ENCODE measurements around the gene ZNF621. TPM values are rescaled to one million over a fixed set of nuclear protein-coding genes. Genes with fewer than 3 reads are reported as not detected.

ZNF621 gene
- total RNA-seq, 1 donor from 2014 or later = 8.2 TPM

DNA sequence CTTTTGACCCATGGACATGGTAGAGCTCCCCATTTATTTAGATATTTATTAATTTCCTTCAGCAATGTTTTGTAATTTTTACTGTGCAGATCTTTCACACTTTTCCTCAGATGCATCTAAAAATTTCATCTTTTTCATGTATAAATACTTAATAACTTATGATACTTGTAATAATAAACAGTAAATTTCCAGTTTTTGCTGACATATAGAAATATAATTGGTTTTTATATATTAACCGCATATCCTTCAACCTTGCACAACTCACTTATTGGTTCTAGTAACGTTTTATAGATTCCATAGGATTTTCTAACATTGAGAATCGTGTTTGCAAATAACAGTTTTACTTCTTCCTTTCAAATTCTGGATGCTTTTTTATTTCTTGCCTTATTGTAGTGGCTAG lies 3.5 kb upstream of the ZNF621 start:
- TF ChIP-seq, protein P1, sequence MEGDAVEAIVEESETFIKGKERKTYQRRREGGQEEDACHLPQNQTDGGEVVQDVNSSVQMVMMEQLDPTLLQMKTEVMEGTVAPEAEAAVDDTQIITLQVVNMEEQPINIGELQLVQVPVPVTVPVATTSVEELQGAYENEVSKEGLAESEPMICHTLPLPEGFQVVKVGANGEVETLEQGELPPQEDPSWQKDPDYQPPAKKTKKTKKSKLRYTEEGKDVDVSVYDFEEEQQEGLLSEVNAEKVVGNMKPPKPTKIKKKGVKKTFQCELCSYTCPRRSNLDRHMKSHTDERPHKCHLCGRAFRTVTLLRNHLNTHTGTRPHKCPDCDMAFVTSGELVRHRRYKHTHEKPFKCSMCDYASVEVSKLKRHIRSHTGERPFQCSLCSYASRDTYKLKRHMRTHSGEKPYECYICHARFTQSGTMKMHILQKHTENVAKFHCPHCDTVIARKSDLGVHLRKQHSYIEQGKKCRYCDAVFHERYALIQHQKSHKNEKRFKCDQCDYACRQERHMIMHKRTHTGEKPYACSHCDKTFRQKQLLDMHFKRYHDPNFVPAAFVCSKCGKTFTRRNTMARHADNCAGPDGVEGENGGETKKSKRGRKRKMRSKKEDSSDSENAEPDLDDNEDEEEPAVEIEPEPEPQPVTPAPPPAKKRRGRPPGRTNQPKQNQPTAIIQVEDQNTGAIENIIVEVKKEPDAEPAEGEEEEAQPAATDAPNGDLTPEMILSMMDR (IDR thresholded peaks at IDR 0.05) = no peak
- intact Hi-C loops (cut with DNase I) = no loop called here

DNA sequence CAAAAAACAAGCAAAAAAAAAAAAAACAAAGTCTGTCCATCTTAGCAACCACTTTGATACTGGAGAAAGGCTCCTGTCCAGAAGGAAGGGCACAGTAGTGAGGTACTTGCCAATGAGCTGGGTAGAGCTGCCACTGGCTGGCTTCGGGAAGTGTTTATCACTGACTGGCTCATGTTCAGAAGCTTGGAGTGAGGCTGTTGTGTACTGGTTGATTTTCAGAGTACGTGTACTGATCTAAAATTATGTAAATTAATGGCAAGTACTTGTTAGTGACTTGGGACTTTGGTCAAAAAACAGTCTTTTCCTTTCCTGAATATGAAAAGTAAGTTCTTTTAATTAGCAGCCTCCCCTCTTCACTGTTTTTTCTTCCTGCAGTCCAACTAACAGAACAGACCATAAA lies 979 bp upstream of the ZNF621 start:
- intact Hi-C loops (cut with DNase I) = loop anchor here (1.0 to 2.0 kb wide), 4 partner anchors 17 to 71 kb away; partner anchors contain the start of genes RPL14, ZNF619 and ZNF620
- Histone ChIP-seq H3K27ac (peak overlapping the region in 1 of 2 donors; percentile 91), H3K27me3 (no peaks in the 10 kb centered on the region), H3K36me3 (peaks cover 4 to 29% of the 10 kb centered on the region in 2 donors), H3K4me3 (no peak overlapping the region), H3K4me1 (peaks cover 0 to 7% of the 10 kb centered on the region in 2 donors), H3K9me3 (no peaks in the 10 kb centered on the region)
- DNase-seq (ENCODE audit: low spot score in 2 of 2) = no peak
- TF ChIP-seq, protein P1 (IDR thresholded peaks at IDR 0.05) = no peak

More for the DNA sequence above, 3.5 kb upstream of the ZNF621 start:
- Histone ChIP-seq H3K9me3 (no peaks in the 10 kb centered on the region), H3K36me3 (peaks cover 7 to 9% of the 10 kb centered on the region in 2 donors), H3K4me3 (no peak overlapping the region), H3K4me1 (peaks cover 0 to 7% of the 10 kb centered on the region in 2 donors), H3K27ac (no peak overlapping the region), H3K27me3 (no peaks in the 10 kb centered on the region)
- DNase-seq (ENCODE audit: low spot score in 2 of 2) = no peak

DNA sequence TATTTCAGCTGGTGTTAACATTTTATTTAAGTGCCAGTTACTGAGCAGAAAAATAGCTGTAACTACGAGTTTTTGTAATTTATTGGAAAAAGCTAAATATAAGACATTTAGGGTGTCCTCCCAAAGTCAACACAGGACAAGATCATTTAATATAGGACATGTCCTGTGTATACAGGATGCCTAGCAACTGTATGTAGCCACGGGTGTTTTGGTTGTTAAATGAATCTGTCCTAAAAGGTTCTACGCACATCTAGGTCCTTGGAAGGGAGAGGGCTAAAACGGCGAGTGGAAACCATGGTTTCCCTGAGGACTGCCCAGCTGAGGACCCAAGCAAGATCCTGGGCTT lies 565 bp upstream of the ZNF621 start:
- intact Hi-C loops (cut with DNase I) = loop anchor here (1.0 to 2.0 kb wide), 4 partner anchors 18 to 71 kb away; partner anchors contain the start of genes RPL14, ZNF619 and ZNF620
- H3K36me3 ChIP-seq = peaks cover 8 to 33% of the 10 kb centered on the region in 2 donors

DNA sequence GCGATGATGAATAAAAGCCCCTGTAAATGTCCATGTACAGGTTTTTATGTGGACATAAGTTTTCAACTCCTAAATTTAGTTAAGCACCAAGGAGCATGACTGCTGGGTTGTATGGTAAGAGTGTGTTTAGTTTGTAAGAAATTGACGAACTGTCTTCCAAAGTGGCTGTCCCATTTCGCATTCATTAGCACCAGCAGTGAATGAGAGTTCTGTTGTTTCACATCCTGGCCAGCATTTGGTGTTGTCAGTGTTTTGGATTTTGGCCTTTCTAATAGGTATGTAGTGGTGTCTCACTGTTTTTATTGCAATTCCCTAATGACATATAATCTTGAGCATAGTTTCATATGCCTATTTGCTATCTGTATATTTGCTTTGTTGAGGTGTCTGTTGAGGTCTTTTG lies 3.7 kb downstream of the ZNF621 start:
- no peak overlapping the region for H3K4me3 ChIP-seq
- no peak for DNase-seq (ENCODE audit: low spot score in 2 of 2)
- intact Hi-C loops (cut with DNase I) = no loop called here
- H3K4me1 ChIP-seq = peaks cover 0 to 7% of the 10 kb centered on the region in 2 donors
- no peaks in the 10 kb centered on the region for H3K27me3 ChIP-seq
- H3K27ac ChIP-seq = no peak overlapping the region
- H3K36me3 ChIP-seq = peaks cover 50 to 75% of the 10 kb centered on the region in 2 donors
- H3K9me3 ChIP-seq = peaks cover 14 to 36% of the 10 kb centered on the region in 2 donors
- TF ChIP-seq, protein P1 (IDR thresholded peaks at IDR 0.05) = no peak

More for the DNA sequence above, 565 bp upstream of the ZNF621 start:
- Histone ChIP-seq H3K9me3 (peaks cover 0 to 1% of the 10 kb centered on the region in 2 donors), H3K27ac (peak overlapping the region; percentile 79 to 91), H3K4me1 (peaks cover 0 to 7% of the 10 kb centered on the region in 2 donors), H3K27me3 (no peaks in the 10 kb centered on the region), H3K4me3 (peak overlapping the region; percentile 83 to 88)
- DNase-seq (ENCODE audit: low spot score in 2 of 2) = no peak
- TF ChIP-seq, protein P1 (IDR thresholded peaks at IDR 0.05) = no peak

DNA sequence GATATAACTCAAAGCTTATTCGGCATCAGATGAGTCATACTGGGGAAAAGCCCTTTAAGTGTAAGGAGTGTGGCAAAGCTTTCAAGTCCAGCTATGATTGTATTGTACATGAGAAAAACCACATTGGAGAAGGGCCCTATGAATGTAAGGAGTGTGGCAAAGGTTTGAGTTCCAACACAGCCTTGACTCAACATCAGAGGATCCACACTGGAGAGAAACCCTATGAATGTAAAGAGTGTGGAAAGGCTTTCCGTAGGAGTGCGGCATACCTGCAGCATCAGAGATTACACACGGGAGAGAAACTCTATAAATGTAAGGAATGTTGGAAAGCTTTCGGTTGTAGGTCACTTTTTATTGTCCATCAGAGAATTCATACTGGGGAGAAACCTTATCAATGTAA lies 7.5 kb downstream of the ZNF621 start:
- no peaks in the 10 kb centered on the region for H3K27me3 ChIP-seq
- TF ChIP-seq, protein P1 (IDR thresholded peaks at IDR 0.05) = no peak
- H3K27ac ChIP-seq = no peak overlapping the region
- peaks cover 73 to 100% of the 10 kb centered on the region in 2 donors for H3K36me3 ChIP-seq
- H3K9me3 ChIP-seq = peaks cover 25 to 72% of the 10 kb centered on the region in 2 donors
- intact Hi-C loops (cut with DNase I) = no loop called here
- no peak overlapping the region for H3K4me3 ChIP-seq
- H3K4me1 ChIP-seq = no peaks in the 10 kb centered on the region
- DNase-seq (ENCODE audit: low spot score in 2 of 2) = no peak

DNA sequence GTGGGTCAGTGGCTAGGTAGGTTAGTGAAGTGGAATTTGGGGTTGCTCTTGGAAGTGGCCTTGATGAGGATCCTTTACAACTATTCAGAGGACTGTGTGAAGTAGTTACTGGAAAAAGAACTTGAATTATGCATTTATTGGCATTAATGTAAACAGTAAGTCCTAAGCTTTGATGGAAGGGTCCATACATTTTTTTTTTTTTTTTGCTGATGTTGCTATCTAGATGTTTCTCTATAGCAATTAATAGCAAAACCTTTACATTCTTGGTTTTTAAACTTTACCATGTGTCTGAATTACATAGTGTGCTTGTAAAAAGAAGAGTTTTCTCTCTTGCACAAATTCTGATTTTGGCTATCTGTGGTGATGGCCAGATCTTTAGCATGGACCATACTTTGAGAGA lies 9.5 kb downstream of the ZNF621 start:
- Histone ChIP-seq H3K9me3 (peaks cover 36 to 90% of the 10 kb centered on the region in 2 donors), H3K27me3 (no peaks in the 10 kb centered on the region), H3K4me3 (no peak overlapping the region), H3K36me3 (peaks cover 73 to 94% of the 10 kb centered on the region in 2 donors), H3K4me1 (no peaks in the 10 kb centered on the region), H3K27ac (no peak overlapping the region)
- TF ChIP-seq, protein P1 (IDR thresholded peaks at IDR 0.05) = no peak
- DNase-seq (ENCODE audit: low spot score in 2 of 2) = no peak
- intact Hi-C loops (cut with DNase I) = no loop called here

All from ascending aorta (tissue), 2 donors.